RWPE2 (cell line): ENCODE measurements around the gene ATF4.

Experiments
- ATAC-seq: fragments of 200-7000 bp; cut with Tn5 transposase; 3 replicates; pipeline ENCODE4 v1.9.1; 2021; ENCODE audit warnings: low read depth
- DNase-seq: peaks from one replicate; pipeline ENCODE4 v3.0.0-alpha.2; 2020; ENCODE audit warnings: low spot score
- H3K27ac ChIP-seq: fragments of 450-650 bp; 2 replicates; pipeline ENCODE4 v1.5.1; 2017; ENCODE audit warnings: mild to moderate bottlenecking; ENCODE audit not compliant: poor library complexity, severe bottlenecking
- H3K27me3 ChIP-seq: fragments of 250-450 bp; sonication (Bioruptor Pico); 2 replicates; pipeline ENCODE4 v1.5.1; 2021; ENCODE audit warnings: mild to moderate bottlenecking, moderate library complexity; ENCODE audit not compliant: insufficient read depth, poor library complexity, severe bottlenecking
- H3K36me3 ChIP-seq: fragments of 250-450 bp; sonication (Bioruptor Pico); 2 replicates; pipeline ENCODE4 v1.5.1; 2020; ENCODE audit warnings: low read depth, mild to moderate bottlenecking, moderate library complexity
- H3K4me1 ChIP-seq: fragments of 250-450 bp; sonication (Bioruptor Pico); 2 replicates; pipeline ENCODE4 v1.5.1; 2021; ENCODE audit warnings: mild to moderate bottlenecking, moderate library complexity; ENCODE audit not compliant: insufficient read depth, poor library complexity, severe bottlenecking
- H3K4me3 ChIP-seq: fragments of 250-450 bp; sonication (Bioruptor Pico); 2 replicates; pipeline ENCODE4 v1.5.1; 2021; ENCODE audit warnings: mild to moderate bottlenecking, moderate library complexity; ENCODE audit not compliant: severe bottlenecking
- H3K9me3 ChIP-seq: fragments of 250-450 bp; sonication (Bioruptor Pico); 2 replicates; pipeline ENCODE4 v1.5.1; 2021; ENCODE audit warnings: mild to moderate bottlenecking, moderate library complexity; ENCODE audit not compliant: severe bottlenecking
- CTCF ChIP-seq: fragments of 450-650 bp; IDR thresholded peaks from one replicate; pipeline ENCODE4 v1.5.1; 2017; ENCODE audit warnings: mild to moderate bottlenecking, moderate library complexity; ENCODE audit not compliant: poor library complexity, severe bottlenecking

Gene ATF4

DNA sequence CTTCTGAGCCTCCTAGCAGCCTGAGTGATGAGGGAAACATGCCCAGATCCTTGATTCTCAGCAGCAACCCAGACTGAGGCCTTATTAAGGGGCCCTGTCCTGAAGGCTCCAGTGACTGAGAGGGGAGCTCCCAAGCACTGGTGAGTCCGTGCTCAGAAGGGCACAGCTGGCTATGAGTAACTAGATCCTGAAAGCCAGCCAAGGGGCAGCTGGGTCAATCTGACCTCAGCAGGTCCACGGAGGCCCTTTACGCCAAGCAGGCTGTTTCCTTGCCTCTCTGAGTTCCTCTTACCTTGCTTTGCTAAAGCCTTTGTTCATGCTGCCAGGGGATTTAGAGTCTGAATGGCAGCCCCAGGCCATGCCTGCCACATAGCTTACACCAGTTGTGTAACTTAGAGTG is 37.6 kb upstream of the ATF4 start:
- no peak for TF ChIP-seq CTCF
- Histone ChIP-seq H3K36me3 (no peaks in the 10 kb centered on the region), H3K4me3 (no peak overlapping the region), H3K4me1 (no peaks in the 10 kb centered on the region), H3K27me3 (no peaks in the 10 kb centered on the region), H3K9me3 (no peaks in the 10 kb centered on the region), H3K27ac (no peak overlapping the region)
- DNase-seq, result no peak
- peak; percentile 22; the same call in 1 of the 3 replicates for ATAC-seq

DNA sequence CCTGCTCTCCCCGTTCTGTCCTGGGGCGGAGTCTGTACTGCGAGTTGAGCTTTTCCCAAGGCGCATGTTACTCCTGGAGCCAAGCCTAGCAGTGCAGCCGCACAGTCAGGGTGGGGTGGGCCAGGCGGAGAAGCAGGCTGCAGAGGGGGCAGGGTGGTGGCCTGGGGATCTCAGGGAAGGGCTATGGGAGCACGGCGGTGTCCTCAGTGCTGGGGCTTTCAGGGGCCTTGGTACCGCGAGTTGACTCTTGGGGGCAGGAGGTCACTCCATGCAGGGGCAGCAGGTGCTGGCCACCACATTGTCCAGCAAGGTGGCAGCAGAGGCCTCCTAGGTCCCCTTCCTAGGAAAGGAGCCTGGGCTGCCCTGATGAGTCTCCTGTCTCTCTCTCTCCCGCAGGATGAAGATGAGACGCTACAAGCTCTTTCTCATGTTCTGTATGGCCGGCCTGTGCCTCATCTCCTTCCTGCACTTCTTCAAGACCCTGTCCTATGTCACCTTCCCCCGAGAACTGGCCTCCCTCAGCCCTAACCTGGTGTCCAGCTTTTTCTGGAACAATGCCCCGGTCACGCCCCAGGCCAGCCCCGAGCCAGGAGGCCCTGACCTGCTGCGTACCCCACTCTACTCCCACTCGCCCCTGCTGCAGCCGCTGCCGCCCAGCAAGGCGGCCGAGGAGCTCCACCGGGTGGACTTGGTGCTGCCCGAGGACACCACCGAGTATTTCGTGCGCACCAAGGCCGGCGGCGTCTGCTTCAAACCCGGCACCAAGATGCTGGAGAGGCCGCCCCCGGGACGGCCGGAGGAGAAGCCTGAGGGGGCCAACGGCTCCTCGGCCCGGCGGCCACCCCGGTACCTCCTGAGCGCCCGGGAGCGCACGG is 33.2 kb upstream of the ATF4 start:
- Histone ChIP-seq H3K27me3 (no peaks in the 10 kb centered on the region), H3K27ac (no peak overlapping the region), H3K4me3 (no peak overlapping the region), H3K9me3 (no peaks in the 10 kb centered on the region), H3K4me1 (no peaks in the 10 kb centered on the region), H3K36me3 (no peaks in the 10 kb centered on the region)
- TF ChIP-seq CTCF, result no peak
- ATAC-seq (no peak), DNase-seq (no peak)

DNA sequence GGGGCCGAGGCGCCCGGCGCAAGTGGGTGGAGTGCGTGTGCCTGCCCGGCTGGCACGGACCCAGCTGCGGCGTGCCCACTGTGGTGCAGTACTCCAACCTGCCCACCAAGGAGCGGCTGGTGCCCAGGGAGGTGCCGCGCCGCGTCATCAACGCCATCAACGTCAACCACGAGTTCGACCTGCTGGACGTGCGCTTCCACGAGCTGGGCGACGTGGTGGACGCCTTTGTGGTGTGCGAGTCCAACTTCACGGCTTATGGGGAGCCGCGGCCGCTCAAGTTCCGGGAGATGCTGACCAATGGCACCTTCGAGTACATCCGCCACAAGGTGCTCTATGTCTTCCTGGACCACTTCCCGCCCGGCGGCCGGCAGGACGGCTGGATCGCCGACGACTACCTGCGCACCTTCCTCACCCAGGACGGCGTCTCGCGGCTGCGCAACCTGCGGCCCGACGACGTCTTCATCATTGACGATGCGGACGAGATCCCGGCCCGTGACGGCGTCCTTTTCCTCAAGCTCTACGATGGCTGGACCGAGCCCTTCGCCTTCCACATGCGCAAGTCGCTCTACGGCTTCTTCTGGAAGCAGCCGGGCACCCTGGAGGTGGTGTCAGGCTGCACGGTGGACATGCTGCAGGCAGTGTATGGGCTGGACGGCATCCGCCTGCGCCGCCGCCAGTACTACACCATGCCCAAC is 32.4 kb upstream of the ATF4 start:
- Histone ChIP-seq H3K36me3 (no peaks in the 10 kb centered on the region), H3K4me3 (no peak overlapping the region), H3K27me3 (no peaks in the 10 kb centered on the region), H3K4me1 (no peaks in the 10 kb centered on the region), H3K27ac (no peak overlapping the region), H3K9me3 (no peaks in the 10 kb centered on the region)
- ATAC-seq, result no peak
- no peak for TF ChIP-seq CTCF
- no peak for DNase-seq

DNA sequence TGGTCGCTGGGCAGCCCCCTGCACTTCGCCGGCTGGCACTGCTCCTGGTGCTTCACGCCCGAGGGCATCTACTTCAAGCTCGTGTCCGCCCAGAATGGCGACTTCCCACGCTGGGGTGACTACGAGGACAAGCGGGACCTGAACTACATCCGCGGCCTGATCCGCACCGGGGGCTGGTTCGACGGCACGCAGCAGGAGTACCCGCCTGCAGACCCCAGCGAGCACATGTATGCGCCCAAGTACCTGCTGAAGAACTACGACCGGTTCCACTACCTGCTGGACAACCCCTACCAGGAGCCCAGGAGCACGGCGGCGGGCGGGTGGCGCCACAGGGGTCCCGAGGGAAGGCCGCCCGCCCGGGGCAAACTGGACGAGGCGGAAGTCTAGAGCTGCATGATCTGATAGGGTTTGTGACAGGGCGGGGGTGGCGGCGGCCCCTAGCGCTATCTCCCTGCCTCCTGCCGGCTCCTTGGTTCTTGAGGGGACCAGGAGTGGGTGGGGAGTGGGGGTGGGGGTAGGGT is 31.7 kb upstream of the ATF4 start:
- Histone ChIP-seq H3K4me3 (no peak overlapping the region), H3K4me1 (no peaks in the 10 kb centered on the region), H3K27me3 (no peaks in the 10 kb centered on the region), H3K27ac (no peak overlapping the region), H3K9me3 (no peaks in the 10 kb centered on the region), H3K36me3 (no peaks in the 10 kb centered on the region)
- ATAC-seq (no peak), DNase-seq (no peak)
- TF ChIP-seq CTCF, result no peak
